ENCODE results near the gene PRKCE.

GRCh38 chr2:46002507-46002883 is 351.0 kb downstream of the PRKCE start:
- TF ChIP-seq POLR2A (IDR thresholded peaks at IDR 0.05): no peak
- no peak for TF ChIP-seq CTCF (IDR thresholded peaks at IDR 0.05)
